Activated T-cell treated with anti-CD3 and anti-CD28 coated beads, Interleukin-2, amount 50 U/mL, for 24 hours (primary cell): Measurements from ENCODE around the gene CACNA1F.
A peak's percentile ranks its signal among the peaks of the same experiment; 100 is the strongest.

Experiments used
- DNase-seq: peaks from one replicate; pipeline ENCODE4 v3.0.0-alpha.2; 2020
- H3K27ac Mint-ChIP-seq: 2 replicates; pipeline ENCODE4 v1.8.0; 2020; ENCODE audit warnings: mild to moderate bottlenecking, mixed read lengths
- H3K27me3 Mint-ChIP-seq: 2 replicates; pipeline ENCODE4 v1.8.0; 2020; ENCODE audit warnings: mixed read lengths
- H3K36me3 Mint-ChIP-seq: 2 replicates; pipeline ENCODE4 v1.8.0; 2020; ENCODE audit warnings: low read depth, mixed read lengths
- H3K4me1 Mint-ChIP-seq: 2 replicates; pipeline ENCODE4 v1.8.0; 2020; ENCODE audit warnings: low read depth, mixed read lengths
- H3K4me3 Mint-ChIP-seq: 2 replicates; pipeline ENCODE4 v1.8.0; 2020; ENCODE audit warnings: mild to moderate bottlenecking, moderate library complexity, mixed read lengths
- H3K9me3 Mint-ChIP-seq: 2 replicates; pipeline ENCODE4 v1.8.0; 2020; ENCODE audit warnings: mixed read lengths

CACNA1F gene

GRCh38 chrX:49155900-49156837 is 77.0 kb downstream of the CACNA1F start:
- Mint-ChIP-seq H3K4me1 (peaks cover 19% of the 10 kb centered on the region), H3K27ac (peak overlapping the region; percentile 95), H3K27me3 (peaks cover 5% of the 10 kb centered on the region), H3K4me3 (peak overlapping the region; percentile 82), H3K36me3 (no peaks in the 10 kb centered on the region), H3K9me3 (no peaks in the 10 kb centered on the region)
- DNase-seq: peak; percentile 88

- H3K27me3 Mint-ChIP-seq: peaks cover 5% of the 10 kb centered on the region
- DNase-seq: no peak
Observed at GRCh38 chrX:49155243-49155899, 77.8 kb downstream of the CACNA1F start.

More at GRCh38 chrX:49155243-49155899, 77.8 kb downstream of the CACNA1F start:
- Mint-ChIP-seq H3K27ac (peak overlapping the region; percentile 95), H3K4me1 (peaks cover 19% of the 10 kb centered on the region), H3K9me3 (no peaks in the 10 kb centered on the region), H3K4me3 (peak overlapping the region; percentile 82), H3K36me3 (no peaks in the 10 kb centered on the region)
